ENCODE results near the gene NF2. TPM values are rescaled to one million over a fixed set of nuclear protein-coding genes. Genes with fewer than 3 reads are reported as not detected.
A peak's percentile ranks its signal among the peaks of the same experiment; 100 is the strongest.

The NF2 gene
- total RNA-seq, 4 donors from 2014 or later = 32.4 to 36.8 (median 34.4) TPM

- no peak for DNase-seq (ENCODE audit: low spot score in 2 of 2)
- no peaks in the 10 kb centered on the region for H3K9me3 ChIP-seq
- peak overlapping the region; percentile 30 for H3K27ac ChIP-seq
- TF ChIP-seq POLR2AphosphoS5 (IDR thresholded peaks at IDR 0.05) (no peak), EP300 (IDR thresholded peaks at IDR 0.05) (no peak), POLR2A (IDR thresholded peaks at IDR 0.05) (no peak), CTCF (IDR thresholded peaks at IDR 0.05) (peak; percentile 84)
- peaks cover 62% of the 10 kb centered on the region for H3K4me1 ChIP-seq
- H3K27me3 ChIP-seq = no peaks in the 10 kb centered on the region
- H3K4me3 ChIP-seq = no peak overlapping the region
- 69% methylated on average over 12 of the region's 12 CpGs for WGBS
- H3K36me3 ChIP-seq = no peaks in the 10 kb centered on the region
Observed at GRCh38 chr22:29625090-29625825, 21.8 kb downstream of the NF2 start.

- DNase-seq (ENCODE audit: low spot score in 2 of 2) = no peak
- Histone ChIP-seq H3K4me1 (peaks cover 53% of the 10 kb centered on the region), H3K27ac (peak overlapping the region; percentile 55), H3K4me3 (no peak overlapping the region), H3K9me3 (no peaks in the 10 kb centered on the region), H3K36me3 (no peaks in the 10 kb centered on the region), H3K27me3 (no peaks in the 10 kb centered on the region)
- TF ChIP-seq POLR2AphosphoS5 (IDR thresholded peaks at IDR 0.05) = no peak
- TF ChIP-seq EP300 (IDR thresholded peaks at IDR 0.05) = no peak
- TF ChIP-seq POLR2A (IDR thresholded peaks at IDR 0.05) = no peak
- TF ChIP-seq CTCF (IDR thresholded peaks at IDR 0.05) = no peak
- 75% methylated on average over 3 of the region's 3 CpGs for WGBS
Observed at GRCh38 chr22:29626497-29627195, 23.2 kb downstream of the NF2 start.

- Histone ChIP-seq H3K4me3 (no peak overlapping the region), H3K36me3 (no peaks in the 10 kb centered on the region), H3K27me3 (no peaks in the 10 kb centered on the region), H3K27ac (no peak overlapping the region), H3K9me3 (no peaks in the 10 kb centered on the region), H3K4me1 (peaks cover 48% of the 10 kb centered on the region)
- 93% methylated on average over 3 of the region's 3 CpGs for WGBS
- no peak for TF ChIP-seq POLR2AphosphoS5 (IDR thresholded peaks at IDR 0.05)
- no peak for TF ChIP-seq POLR2A (IDR thresholded peaks at IDR 0.05)
- no peak for TF ChIP-seq CTCF (IDR thresholded peaks at IDR 0.05)
- TF ChIP-seq EP300 (IDR thresholded peaks at IDR 0.05) = no peak
- no peak for DNase-seq (ENCODE audit: low spot score in 2 of 2)
Observed at GRCh38 chr22:29627196-29627535, 23.7 kb downstream of the NF2 start.

- Histone ChIP-seq H3K9me3 (no peaks in the 10 kb centered on the region), H3K4me1 (peaks cover 32% of the 10 kb centered on the region), H3K36me3 (no peaks in the 10 kb centered on the region), H3K27ac (no peak overlapping the region), H3K4me3 (no peak overlapping the region), H3K27me3 (no peaks in the 10 kb centered on the region)
- WGBS = 90% methylated on average over 10 of the region's 10 CpGs
- no peak for TF ChIP-seq POLR2A (IDR thresholded peaks at IDR 0.05)
- TF ChIP-seq POLR2AphosphoS5 (IDR thresholded peaks at IDR 0.05) = no peak
- no peak for TF ChIP-seq CTCF (IDR thresholded peaks at IDR 0.05)
- no peak for TF ChIP-seq EP300 (IDR thresholded peaks at IDR 0.05)
- DNase-seq (ENCODE audit: low spot score in 2 of 2) = no peak
Observed at GRCh38 chr22:29628996-29629902, 25.8 kb downstream of the NF2 start.
